ENCODE results near the gene RSPO3. TPM values are rescaled to one million over a fixed set of nuclear protein-coding genes. Genes with fewer than 3 reads are reported as not detected.

The RSPO3 gene
- total RNA-seq, 1 experiment from 2014 or later: not detected

- 0 out of 2 replicates have a peak, but pooled peaks cover 7% of the 10 kb centered on the region for H3K27me3 ChIP-seq (ENCODE audit: low read length)
- H3K4me3 ChIP-seq (ENCODE audit: low read length): no peak overlapping the region
- no peaks in the 10 kb centered on the region for H3F3A ChIP-seq (ENCODE audit: low read length, unreplicated experiment)
- ATAC-seq: no peak
- no peak overlapping the region for H2AFZ ChIP-seq (ENCODE audit: low read length)
- H3K9me2 ChIP-seq (replicated peaks; ENCODE audit: low read length): no peaks in the 10 kb centered on the region
- no peak overlapping the region for H3K4me2 ChIP-seq (ENCODE audit: low read length)
- POLR2A ChIA-PET (ENCODE audit: unreplicated experiment): no interaction called here
- DNase-seq: no peak
- TF ChIP-seq EZH2phosphoT487 (IDR thresholded peaks at IDR 0.05; ENCODE audit: borderline replicate concordance, low read length) (no peak), EZH2 (IDR thresholded peaks at IDR 0.05; ENCODE audit: low read length, unreplicated experiment) (no peak)
- TF ChIP-seq, protein P1, sequence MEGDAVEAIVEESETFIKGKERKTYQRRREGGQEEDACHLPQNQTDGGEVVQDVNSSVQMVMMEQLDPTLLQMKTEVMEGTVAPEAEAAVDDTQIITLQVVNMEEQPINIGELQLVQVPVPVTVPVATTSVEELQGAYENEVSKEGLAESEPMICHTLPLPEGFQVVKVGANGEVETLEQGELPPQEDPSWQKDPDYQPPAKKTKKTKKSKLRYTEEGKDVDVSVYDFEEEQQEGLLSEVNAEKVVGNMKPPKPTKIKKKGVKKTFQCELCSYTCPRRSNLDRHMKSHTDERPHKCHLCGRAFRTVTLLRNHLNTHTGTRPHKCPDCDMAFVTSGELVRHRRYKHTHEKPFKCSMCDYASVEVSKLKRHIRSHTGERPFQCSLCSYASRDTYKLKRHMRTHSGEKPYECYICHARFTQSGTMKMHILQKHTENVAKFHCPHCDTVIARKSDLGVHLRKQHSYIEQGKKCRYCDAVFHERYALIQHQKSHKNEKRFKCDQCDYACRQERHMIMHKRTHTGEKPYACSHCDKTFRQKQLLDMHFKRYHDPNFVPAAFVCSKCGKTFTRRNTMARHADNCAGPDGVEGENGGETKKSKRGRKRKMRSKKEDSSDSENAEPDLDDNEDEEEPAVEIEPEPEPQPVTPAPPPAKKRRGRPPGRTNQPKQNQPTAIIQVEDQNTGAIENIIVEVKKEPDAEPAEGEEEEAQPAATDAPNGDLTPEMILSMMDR (conservative IDR thresholded peaks at IDR 0.05; ENCODE audit: low read depth, low read length): no peak
- CTCF ChIA-PET: interaction anchor here (0.5 kb wide), 1 partner anchor 546 kb away, joined by 3 read pairs; no protein-coding TSS in a partner anchor
- no peak overlapping the region for H3K9ac ChIP-seq (ENCODE audit: low read length)
- BruUV-seq (replicated peaks): no TSS peak
- H4K20me1 ChIP-seq (ENCODE audit: low read length): no peaks in the 10 kb centered on the region
- no peak overlapping the region for H3K27ac ChIP-seq (ENCODE audit: low read length)
- no peaks in the 10 kb centered on the region for H3K36me3 ChIP-seq (ENCODE audit: low read depth, low read length)
- no peaks in the 10 kb centered on the region for H3K4me1 ChIP-seq (ENCODE audit: insufficient read depth, low read length)
- H3K9me3 ChIP-seq (ENCODE audit: low read length): no peaks in the 10 kb centered on the region
- H3K79me2 ChIP-seq (ENCODE audit: low read length): no peaks in the 10 kb centered on the region
- intact Hi-C loops (cut with micrococcal nuclease): loop anchor here (10.0 kb wide), 2 partner anchors 783 to 1093 kb away; partner anchors contain the start of gene CENPW
These were observed 9.6 kb downstream of the RSPO3 start for GRCh38 chr6:127128066-127128465.

- Histone ChIP-seq H3K27me3 (ENCODE audit: low read length) (no peaks in the 10 kb centered on the region), H3K9ac (ENCODE audit: low read length) (no peak overlapping the region), H3K79me2 (ENCODE audit: low read length) (no peaks in the 10 kb centered on the region), H3K4me2 (ENCODE audit: low read length) (no peak overlapping the region), H3F3A (ENCODE audit: low read length, unreplicated experiment) (no peaks in the 10 kb centered on the region), H2AFZ (ENCODE audit: low read length) (no peak overlapping the region), H3K9me3 (ENCODE audit: low read length) (no peaks in the 10 kb centered on the region), H3K36me3 (ENCODE audit: low read depth, low read length) (no peaks in the 10 kb centered on the region), H3K9me2 (replicated peaks; ENCODE audit: low read length) (no peaks in the 10 kb centered on the region), H3K4me3 (ENCODE audit: low read length) (no peak overlapping the region), H4K20me1 (ENCODE audit: low read length) (no peaks in the 10 kb centered on the region), H3K27ac (ENCODE audit: low read length) (no peak overlapping the region), H3K4me1 (ENCODE audit: insufficient read depth, low read length) (no peaks in the 10 kb centered on the region)
- intact Hi-C loops (cut with micrococcal nuclease): loop anchor here (10.0 kb wide), 2 partner anchors 784 to 1094 kb away; partner anchors contain the start of gene CENPW
- POLR2A ChIA-PET (ENCODE audit: unreplicated experiment): no interaction called here
- CTCF ChIA-PET: no interaction called here
- TF ChIP-seq EZH2phosphoT487 (IDR thresholded peaks at IDR 0.05; ENCODE audit: borderline replicate concordance, low read length): no peak
- TF ChIP-seq EZH2 (IDR thresholded peaks at IDR 0.05; ENCODE audit: low read length, unreplicated experiment): no peak
- TF ChIP-seq, protein P1 (conservative IDR thresholded peaks at IDR 0.05; ENCODE audit: low read depth, low read length): no peak
- DNase-seq: no peak
- ATAC-seq: no peak
- BruUV-seq (replicated peaks): no TSS peak
These were observed 10.8 kb downstream of the RSPO3 start for GRCh38 chr6:127129251-127129650.

DNA sequence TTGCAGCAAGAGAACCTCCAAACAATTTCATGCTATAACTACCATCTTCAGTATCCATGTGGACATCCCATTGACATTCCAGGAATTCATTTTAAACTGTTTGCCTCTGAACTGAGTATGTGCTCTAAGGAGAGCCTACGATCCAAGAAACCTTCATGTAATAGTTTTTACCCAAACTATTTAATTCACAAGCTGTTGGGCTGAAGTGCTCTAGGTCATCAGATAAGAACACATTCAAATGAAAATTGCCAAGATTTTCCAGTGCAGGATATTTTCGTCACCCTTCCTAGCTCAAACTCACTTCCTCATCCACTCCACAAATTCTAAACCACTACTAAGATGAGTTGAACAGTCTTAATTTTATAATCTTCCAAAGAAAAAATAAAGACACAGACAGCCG lies 12.8 kb downstream of the RSPO3 start:
- ChIA-PET POLR2A (ENCODE audit: unreplicated experiment) (no interaction called here), CTCF (interaction anchor here (0.5 kb wide), 1 partner anchor 9 kb away, joined by 4 read pairs; no protein-coding TSS in a partner anchor)
- Histone ChIP-seq H3K9me3 (ENCODE audit: low read length) (no peaks in the 10 kb centered on the region), H3K36me3 (ENCODE audit: low read depth, low read length) (no peaks in the 10 kb centered on the region), H3K9me2 (replicated peaks; ENCODE audit: low read length) (no peaks in the 10 kb centered on the region), H3K27me3 (ENCODE audit: low read length) (no peaks in the 10 kb centered on the region), H3K4me1 (ENCODE audit: insufficient read depth, low read length) (no peaks in the 10 kb centered on the region), H3K79me2 (ENCODE audit: low read length) (no peaks in the 10 kb centered on the region), H4K20me1 (ENCODE audit: low read length) (no peaks in the 10 kb centered on the region), H3F3A (ENCODE audit: low read length, unreplicated experiment) (no peaks in the 10 kb centered on the region), H3K27ac (ENCODE audit: low read length) (no peak overlapping the region), H3K4me3 (ENCODE audit: low read length) (no peak overlapping the region), H2AFZ (ENCODE audit: low read length) (no peak overlapping the region), H3K4me2 (ENCODE audit: low read length) (no peak overlapping the region), H3K9ac (ENCODE audit: low read length) (no peak overlapping the region)
- no peak for DNase-seq
- BruUV-seq (replicated peaks): no TSS peak
- intact Hi-C loops (cut with micrococcal nuclease): loop anchor here (5.0 kb wide), 1 partner anchor 136 kb away; the partner anchor contains the start of gene RNF146
- ATAC-seq: no peak
- TF ChIP-seq, protein P1 (conservative IDR thresholded peaks at IDR 0.05; ENCODE audit: low read depth, low read length): no peak
- TF ChIP-seq EZH2phosphoT487 (IDR thresholded peaks at IDR 0.05; ENCODE audit: borderline replicate concordance, low read length) (no peak), EZH2 (IDR thresholded peaks at IDR 0.05; ENCODE audit: low read length, unreplicated experiment) (no peak)

All from PC-3 (cell line).